Medulla oblongata (tissue), 1 donor: ENCODE data around the gene ONECUT2.

Source experiments
- DNase-seq: peaks from one replicate; pipeline ENCODE4 v3.0.0-alpha.2; 2015; ENCODE audit errors: extremely low spot score

ONECUT2 gene

GRCh38 chr18:57431002-57431382, 4.2 kb upstream of the ONECUT2 start:
- DNase-seq, result no peak

- no peak for DNase-seq
These were observed 3.6 kb upstream of the ONECUT2 start for GRCh38 chr18:57431467-57432080.

GRCh38 chr18:57432140-57432539, 3.0 kb upstream of the ONECUT2 start:
- no peak for DNase-seq

- DNase-seq, result no peak
These were observed 2.3 kb upstream of the ONECUT2 start for GRCh38 chr18:57432751-57433400.

- DNase-seq, result no peak
These were observed 1.7 kb upstream of the ONECUT2 start for GRCh38 chr18:57433482-57433881.

- no peak for DNase-seq
These were observed 1.1 kb upstream of the ONECUT2 start for GRCh38 chr18:57433934-57434535.

GRCh38 chr18:57435846-57436190, 644 bp downstream of the ONECUT2 start:
- no peak for DNase-seq

GRCh38 chr18:57436191-57436964, 1.2 kb downstream of the ONECUT2 start:
- DNase-seq, result no peak

GRCh38 chr18:57436965-57437333, 1.8 kb downstream of the ONECUT2 start:
- no peak for DNase-seq

- DNase-seq, result no peak
These were observed 2.2 kb downstream of the ONECUT2 start for GRCh38 chr18:57437402-57437765.

- DNase-seq, result peak; percentile 57
These were observed 2.8 kb downstream of the ONECUT2 start for GRCh38 chr18:57437766-57438671.

GRCh38 chr18:57438743-57439608, 3.8 kb downstream of the ONECUT2 start:
- no peak for DNase-seq

- DNase-seq, result no peak
These were observed 4.4 kb downstream of the ONECUT2 start for GRCh38 chr18:57439609-57439968.

- no peak for DNase-seq
These were observed 4.8 kb downstream of the ONECUT2 start for GRCh38 chr18:57439985-57440330.

GRCh38 chr18:57440331-57441070, 5.3 kb downstream of the ONECUT2 start:
- DNase-seq, result no peak

- no peak for DNase-seq
These were observed 6.1 kb downstream of the ONECUT2 start for GRCh38 chr18:57441071-57441794.

- DNase-seq, result no peak
These were observed 8.1 kb downstream of the ONECUT2 start for GRCh38 chr18:57443247-57443646.

- DNase-seq, result no peak
These were observed 8.5 kb downstream of the ONECUT2 start for GRCh38 chr18:57443702-57444101.

GRCh38 chr18:57444301-57444759, 9.2 kb downstream of the ONECUT2 start:
- DNase-seq, result no peak
